GM10847 (cell line): ENCODE data around the gene DCTPP1.

Source experiments
- POLR2A ChIP-seq: IDR thresholded peaks from 2 replicates; pipeline ENCODE4 v1.6.1; 2011; ENCODE audit not compliant: insufficient read length; ENCODE audit errors: extremely low read depth

Gene DCTPP1

DNA sequence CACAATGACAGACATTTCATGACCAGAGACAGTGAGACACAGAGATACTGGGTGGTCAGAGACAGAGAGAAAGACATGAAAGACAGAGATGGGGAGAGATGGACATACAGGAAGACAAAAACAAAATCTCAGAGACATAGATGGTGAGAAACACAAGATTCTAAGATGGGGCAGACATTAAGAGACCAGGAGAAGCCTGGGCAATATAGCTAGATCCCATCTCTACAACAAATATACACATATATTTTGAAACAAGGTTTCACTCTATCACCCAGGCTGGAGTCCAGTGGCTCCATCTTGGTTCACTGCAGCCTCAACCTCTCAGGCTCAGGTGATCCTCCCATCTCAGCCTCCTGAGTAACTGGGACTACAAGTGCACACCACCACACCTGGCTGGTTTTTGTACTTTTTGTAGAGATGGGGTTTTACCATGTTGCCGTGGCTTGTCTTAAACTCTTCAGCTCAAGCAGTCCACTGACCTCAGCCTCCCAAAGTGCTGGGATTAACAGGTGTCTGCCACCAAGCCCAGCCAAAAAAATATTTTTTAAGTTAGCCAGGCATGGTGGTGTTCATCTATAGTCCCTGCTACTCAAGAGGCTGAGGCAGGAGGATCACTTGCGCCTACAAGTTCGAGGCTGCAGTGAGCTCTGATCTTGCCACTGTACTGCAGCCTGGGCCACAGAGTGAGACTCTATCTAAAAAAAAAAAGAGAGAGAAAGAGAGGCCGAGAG lies 49.6 kb downstream of the DCTPP1 start:
- no peak for TF ChIP-seq POLR2A

DNA sequence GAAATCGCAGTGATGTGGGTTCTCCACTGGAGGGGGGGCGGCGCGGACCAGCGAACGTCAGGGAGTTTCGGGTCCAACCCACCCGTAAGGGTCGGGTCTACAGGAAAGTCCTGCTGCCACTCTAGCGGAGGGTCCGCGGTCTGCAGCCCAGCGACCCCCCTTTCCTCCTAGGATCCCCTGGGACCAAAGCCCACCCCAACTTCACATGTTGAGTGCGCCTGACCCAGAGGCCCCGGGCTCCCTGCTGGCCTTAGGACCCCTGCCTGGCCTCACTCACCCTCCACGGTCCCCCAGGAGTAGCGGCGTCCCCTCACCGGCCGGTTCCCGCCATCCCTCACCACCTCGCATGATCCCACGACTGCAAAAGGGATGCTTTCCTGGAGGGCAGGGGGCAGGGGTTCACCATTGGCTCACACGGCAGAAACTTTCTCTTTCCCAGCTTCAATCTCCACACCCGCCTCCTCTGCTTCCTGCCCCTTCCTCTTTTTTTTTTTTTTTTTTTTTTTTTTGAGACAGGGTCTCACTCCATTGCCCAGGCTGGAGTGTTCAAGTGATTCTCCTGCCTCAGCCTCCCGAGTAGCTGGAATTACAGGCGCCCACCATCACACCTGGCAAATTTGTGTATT lies 50.6 kb downstream of the DCTPP1 start:
- no peak for TF ChIP-seq POLR2A

DNA sequence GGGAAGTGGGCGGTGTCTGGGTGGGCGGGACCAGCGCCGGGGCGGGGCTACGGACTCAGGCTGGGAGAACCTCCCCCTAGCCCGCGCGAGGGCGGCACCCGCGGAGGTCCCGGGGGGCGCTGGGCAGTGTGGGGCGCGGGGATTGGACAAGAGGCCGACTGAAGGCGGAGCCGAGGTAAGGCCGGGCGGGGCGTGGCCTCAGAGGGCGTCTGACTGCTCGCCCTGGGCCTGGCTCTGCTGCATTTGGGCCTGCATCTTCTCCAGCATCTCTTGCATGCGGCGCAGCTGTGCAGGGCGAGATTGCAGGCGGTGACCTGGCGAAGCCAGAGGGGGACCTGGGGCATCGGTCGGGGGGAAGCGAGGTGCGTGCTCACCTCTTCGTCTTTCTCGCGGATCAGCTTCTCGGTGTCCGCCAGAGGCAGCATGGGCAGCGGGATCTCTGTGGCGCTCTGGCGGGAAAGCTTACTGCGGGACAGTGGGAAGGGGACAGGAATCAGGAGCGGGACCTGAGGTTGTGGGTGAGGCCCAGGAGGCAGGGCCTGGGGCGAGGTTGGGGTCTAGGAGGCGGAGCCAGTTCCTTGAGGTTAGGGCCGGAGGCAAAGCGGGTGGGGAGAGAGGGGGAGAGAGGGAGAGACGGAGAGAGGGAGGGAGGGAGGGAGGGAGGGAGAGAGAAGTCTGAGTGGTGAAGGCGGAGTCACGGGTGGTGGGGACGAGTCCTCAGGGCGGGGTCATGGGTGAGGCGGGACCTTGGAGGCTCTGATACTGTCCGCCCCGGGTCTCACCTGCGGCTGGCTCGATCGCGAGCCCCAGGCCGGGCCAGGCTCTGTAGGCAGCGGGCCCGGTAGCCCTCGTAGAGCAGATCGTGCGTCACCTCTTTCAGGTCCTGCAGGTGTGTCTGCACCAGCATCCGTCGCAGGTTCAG lies 51.3 kb downstream of the DCTPP1 start:
- peak; percentile 73 for TF ChIP-seq POLR2A

DNA sequence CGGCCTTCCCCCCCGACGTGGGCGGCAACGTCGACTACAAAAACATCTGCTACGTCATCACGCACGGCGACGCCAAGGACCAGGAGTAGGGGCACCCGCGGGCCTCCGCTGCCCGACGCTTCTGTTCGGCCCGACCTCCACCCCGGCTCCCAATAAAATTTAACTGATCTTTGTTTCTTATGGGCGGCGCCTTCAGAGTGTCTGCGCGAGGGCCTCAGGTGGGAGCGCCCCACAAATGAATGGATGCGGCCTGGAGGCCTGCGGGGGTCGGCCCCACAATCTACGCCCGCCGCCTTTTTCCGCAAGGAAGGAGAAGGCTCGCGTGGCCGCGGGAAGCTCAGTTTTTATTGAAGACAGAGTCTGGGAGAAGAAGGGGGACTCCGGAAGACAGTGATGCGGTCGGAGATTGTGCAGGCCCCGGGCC lies 52.0 kb downstream of the DCTPP1 start:
- TF ChIP-seq POLR2A: peak; percentile 46

DNA sequence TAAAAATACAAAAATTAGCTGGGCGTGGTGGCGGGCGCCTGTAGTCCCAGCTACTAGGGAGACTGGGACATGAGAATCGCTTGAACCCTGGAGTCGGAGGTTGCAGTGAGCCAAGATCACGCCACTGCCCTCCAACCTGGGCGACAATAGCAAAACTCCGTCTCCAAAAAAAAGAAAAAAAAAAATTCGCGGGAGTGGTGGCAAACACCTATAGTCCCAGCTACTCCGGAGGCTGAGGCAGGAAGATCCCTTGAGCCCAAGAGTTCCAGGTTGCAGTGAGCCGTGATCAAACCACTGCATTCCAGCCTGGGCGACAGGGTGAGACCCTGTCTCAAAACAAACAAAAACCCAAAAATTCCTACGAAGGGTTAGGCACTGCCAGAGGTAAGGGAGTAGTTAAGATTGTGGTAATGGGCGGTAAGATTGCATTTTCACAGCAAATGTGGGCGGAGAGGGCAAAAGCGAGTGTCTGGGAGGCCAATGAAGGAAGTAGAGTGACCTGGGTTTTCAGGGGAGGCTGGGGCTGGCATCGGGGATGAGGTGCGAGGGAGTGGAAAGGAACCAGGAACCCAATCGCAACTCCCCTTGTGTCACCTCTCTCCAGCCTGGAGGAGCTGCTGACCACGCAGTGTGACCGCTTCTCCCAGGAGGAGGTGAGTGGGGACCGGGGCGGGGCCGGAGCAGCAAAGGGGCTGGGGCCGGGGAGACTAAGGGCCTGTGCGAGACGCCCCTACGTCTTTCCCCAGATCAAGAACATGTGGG lies 52.6 kb downstream of the DCTPP1 start:
- TF ChIP-seq POLR2A: no peak

DNA sequence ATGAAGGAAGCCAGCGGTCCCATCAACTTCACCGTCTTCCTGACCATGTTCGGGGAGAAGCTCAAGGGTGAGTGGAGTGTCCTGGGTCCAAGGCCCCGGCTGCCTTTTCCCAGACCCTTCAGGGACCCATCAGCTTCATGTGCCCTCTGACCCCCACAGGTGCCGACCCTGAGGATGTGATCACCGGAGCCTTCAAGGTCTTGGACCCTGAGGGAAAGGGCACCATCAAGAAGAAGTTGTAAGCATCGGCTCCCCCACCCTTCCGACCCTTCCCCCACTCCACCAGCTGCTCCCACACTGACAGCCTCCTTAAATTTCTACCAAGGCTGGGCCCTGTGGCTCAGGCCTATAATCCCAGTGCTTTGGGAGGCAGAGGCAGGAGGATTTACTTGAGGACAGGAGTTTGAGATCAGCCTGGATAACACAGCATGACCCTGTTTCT lies 53.3 kb downstream of the DCTPP1 start:
- TF ChIP-seq POLR2A: no peak

DNA sequence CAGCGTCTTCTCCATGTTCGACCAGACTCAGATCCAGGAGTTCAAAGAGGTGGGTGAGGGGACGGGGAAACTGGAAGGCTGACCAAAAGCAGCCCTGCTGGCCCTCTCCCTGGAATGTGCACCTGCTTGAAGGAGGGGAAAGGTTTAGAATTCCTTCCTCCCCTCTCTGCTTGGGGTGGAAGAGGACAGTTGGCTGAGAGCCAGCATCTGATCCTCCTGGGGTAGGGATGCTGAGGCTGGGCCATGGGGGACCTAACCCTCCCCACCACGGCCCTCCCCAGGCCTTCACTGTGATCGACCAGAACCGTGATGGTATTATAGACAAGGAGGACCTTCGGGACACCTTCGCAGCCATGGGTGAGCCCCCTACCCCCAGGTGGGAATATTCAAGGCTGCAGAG lies 54.0 kb downstream of the DCTPP1 start:
- no peak for TF ChIP-seq POLR2A

DNA sequence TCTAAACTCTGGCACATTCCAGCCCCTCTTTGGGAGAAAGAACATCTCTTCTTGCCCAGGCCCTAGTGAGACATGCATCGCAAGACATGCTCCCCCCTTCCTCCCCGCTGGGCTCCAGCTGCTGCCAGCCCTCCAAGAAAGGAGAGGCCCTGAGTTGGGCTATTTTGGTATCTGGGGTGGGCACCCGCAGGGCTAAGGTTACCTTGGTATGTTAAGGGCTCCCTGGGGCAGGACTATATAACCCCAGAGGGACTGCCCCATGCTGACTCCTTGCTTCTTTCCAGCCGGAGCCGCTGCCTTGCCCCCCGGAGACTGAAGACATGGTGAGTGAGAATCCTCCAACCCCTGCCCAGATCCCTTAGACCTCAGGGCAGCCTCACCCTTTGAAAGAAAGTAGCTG lies 55.3 kb downstream of the DCTPP1 start, which contains the start of gene MYL11:
Gene MYL11 (plus strand): TSS at position 265 of the 400 bp plus-strand sequence. CDS start 56 bp downstream, at position 321.
- TF ChIP-seq POLR2A: no peak
